Measurements from ENCODE around the gene RIC8B.

DNA sequence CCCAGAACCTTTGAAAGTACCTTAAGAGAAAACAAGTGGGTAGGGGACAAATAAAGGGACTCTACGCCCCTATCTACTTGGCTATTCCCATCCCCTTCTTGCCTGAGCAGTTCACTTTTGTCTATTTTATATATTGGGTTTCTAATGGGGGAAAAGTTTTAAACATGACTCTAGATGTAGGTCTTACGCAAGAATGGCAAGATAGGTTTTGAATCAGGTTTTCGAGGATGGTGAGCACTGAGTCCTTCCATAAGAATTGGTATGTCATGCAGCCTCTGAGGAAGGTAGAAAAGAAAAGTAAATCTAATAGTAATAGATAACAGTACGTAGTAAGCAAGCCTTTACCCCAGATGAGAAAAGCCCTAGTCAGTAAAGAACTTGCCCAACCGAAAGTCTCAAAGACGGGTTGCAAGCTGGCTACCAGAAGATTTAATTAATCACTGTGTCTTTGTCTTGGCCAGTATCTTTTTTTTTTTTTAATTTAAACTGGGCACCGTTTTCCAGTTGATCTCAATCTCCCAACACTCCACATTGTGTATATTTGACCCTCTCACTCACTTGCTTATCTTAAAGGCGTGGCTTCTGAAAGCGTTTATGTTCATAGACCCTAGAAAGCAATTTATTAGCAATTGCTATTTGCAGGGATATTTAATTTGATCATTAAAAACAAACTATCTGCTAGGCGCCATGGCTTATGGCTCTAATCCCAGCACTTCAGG, 94.7 kb downstream of the RIC8B start:
- TF ChIP-seq, protein P1, sequence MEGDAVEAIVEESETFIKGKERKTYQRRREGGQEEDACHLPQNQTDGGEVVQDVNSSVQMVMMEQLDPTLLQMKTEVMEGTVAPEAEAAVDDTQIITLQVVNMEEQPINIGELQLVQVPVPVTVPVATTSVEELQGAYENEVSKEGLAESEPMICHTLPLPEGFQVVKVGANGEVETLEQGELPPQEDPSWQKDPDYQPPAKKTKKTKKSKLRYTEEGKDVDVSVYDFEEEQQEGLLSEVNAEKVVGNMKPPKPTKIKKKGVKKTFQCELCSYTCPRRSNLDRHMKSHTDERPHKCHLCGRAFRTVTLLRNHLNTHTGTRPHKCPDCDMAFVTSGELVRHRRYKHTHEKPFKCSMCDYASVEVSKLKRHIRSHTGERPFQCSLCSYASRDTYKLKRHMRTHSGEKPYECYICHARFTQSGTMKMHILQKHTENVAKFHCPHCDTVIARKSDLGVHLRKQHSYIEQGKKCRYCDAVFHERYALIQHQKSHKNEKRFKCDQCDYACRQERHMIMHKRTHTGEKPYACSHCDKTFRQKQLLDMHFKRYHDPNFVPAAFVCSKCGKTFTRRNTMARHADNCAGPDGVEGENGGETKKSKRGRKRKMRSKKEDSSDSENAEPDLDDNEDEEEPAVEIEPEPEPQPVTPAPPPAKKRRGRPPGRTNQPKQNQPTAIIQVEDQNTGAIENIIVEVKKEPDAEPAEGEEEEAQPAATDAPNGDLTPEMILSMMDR (optimal IDR thresholded peaks at IDR 0.05 in 1 of 3, IDR thresholded peaks at IDR 0.05 in 1 of 3, conservative IDR thresholded peaks at IDR 0.05 in 1 of 3; ENCODE audit: extremely low read depth in 1 of 3, insufficient read depth in 2 of 3, low read length in 3 of 3): no peak
- TF ChIP-seq EZH2 (IDR thresholded peaks at IDR 0.05; ENCODE audit: low read length): no peak

Data from keratinocyte (primary cell).